Measurements from ENCODE around the gene INTS6L. TPM values are rescaled to one million over a fixed set of nuclear protein-coding genes. Genes with fewer than 3 reads are reported as not detected.

The INTS6L gene
- total and polyA plus RNA-seq, 2 of the 8 experiments (the other 6 are each of a cell fraction or from before 2014, with no cell fraction given), result 4.1 to 5.2 TPM

DNA sequence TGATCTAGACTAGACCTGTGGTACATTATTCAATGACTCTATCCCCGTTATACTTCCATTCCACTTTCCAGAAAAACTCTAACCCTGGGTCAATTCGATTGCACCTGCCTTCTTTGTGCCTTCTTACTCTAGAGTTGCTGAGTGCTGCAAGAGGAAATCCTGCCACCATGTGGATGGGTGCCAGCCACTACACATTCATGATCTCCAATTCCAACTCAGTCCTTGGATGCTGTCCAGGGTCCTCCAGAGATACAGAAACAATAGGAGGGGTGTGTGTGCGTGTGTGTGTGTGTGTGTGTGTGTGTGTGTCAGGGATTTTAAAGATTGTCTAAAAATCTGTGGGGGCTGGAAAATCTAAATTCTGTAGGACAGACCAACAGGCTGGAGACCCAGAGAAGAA, 42.9 kb upstream of the INTS6L start:
- no peak overlapping the region for H2BK15ac ChIP-seq (ENCODE audit: low read length)
- no peak overlapping the region for H2BK12ac ChIP-seq (ENCODE audit: low read depth, low read length)
- no peaks in the 10 kb centered on the region for H3K36me3 ChIP-seq (ENCODE audit: control insufficient read depth in 2 of 4, insufficient read depth in 4 of 4, low read length in 3 of 4)
- no peak overlapping the region for H2AK5ac ChIP-seq (ENCODE audit: low read depth, low read length)
- H2BK120ac ChIP-seq (replicated peaks; ENCODE audit: low read depth, low read length), result no peak overlapping the region
- H3K27me3 ChIP-seq (replicated peaks in 1 of 4; ENCODE audit: control insufficient read depth in 3 of 4, extremely low read depth in 1 of 4, insufficient read depth in 3 of 4, low read length in 3 of 4), result no peaks in the 10 kb centered on the region
- no peak overlapping the region for H3K27ac ChIP-seq (ENCODE audit: low read depth, low read length)
- no peak overlapping the region for H2BK5ac ChIP-seq (ENCODE audit: low read depth, low read length)
- no peaks in the 10 kb centered on the region for H4K20me1 ChIP-seq (replicated peaks in 1 of 2; ENCODE audit: control insufficient read depth in 1 of 2, insufficient read depth in 2 of 2, low read length in 2 of 2)
- H2BK20ac ChIP-seq (ENCODE audit: low read length), result no peak overlapping the region
- no peak overlapping the region for H4K5ac ChIP-seq (ENCODE audit: insufficient read length, low read depth, low read length)
- no peak overlapping the region for H3K4ac ChIP-seq (replicated peaks; ENCODE audit: insufficient read length, low read depth, low read length)
- TF ChIP-seq RXRA (IDR thresholded peaks at IDR 0.05; ENCODE audit: insufficient read depth, low read depth, low read length), result no peak
- TF ChIP-seq, protein P1, sequence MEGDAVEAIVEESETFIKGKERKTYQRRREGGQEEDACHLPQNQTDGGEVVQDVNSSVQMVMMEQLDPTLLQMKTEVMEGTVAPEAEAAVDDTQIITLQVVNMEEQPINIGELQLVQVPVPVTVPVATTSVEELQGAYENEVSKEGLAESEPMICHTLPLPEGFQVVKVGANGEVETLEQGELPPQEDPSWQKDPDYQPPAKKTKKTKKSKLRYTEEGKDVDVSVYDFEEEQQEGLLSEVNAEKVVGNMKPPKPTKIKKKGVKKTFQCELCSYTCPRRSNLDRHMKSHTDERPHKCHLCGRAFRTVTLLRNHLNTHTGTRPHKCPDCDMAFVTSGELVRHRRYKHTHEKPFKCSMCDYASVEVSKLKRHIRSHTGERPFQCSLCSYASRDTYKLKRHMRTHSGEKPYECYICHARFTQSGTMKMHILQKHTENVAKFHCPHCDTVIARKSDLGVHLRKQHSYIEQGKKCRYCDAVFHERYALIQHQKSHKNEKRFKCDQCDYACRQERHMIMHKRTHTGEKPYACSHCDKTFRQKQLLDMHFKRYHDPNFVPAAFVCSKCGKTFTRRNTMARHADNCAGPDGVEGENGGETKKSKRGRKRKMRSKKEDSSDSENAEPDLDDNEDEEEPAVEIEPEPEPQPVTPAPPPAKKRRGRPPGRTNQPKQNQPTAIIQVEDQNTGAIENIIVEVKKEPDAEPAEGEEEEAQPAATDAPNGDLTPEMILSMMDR (IDR thresholded peaks at IDR 0.05; ENCODE audit: control extremely low read depth in 1 of 3, insufficient read depth in 1 of 3, low read depth in 1 of 3, low read length in 3 of 3), result peak; percentile 57 to 70 (median 67)
- TF ChIP-seq RAD21 (IDR thresholded peaks at IDR 0.05 in 1 of 2, conservative IDR thresholded peaks at IDR 0.05 in 1 of 2; ENCODE audit: low read depth in 2 of 2, low read length in 2 of 2), result peak; percentile 82 to 85
- no peaks in the 10 kb centered on the region for H3K4me1 ChIP-seq (replicated peaks in 1 of 4; ENCODE audit: control insufficient read depth in 3 of 4, insufficient read depth in 4 of 4, low read length in 3 of 4)
- no peaks in the 10 kb centered on the region for H3K79me2 ChIP-seq (ENCODE audit: control insufficient read depth in 1 of 2, insufficient read depth in 2 of 2, low read length in 2 of 2)
- H3K9ac ChIP-seq (replicated peaks in 1 of 4; ENCODE audit: extremely low read depth in 1 of 4, low read depth in 3 of 4, low read length in 3 of 4), result no peak overlapping the region
- H3K23ac ChIP-seq (ENCODE audit: insufficient read length), result no peak overlapping the region
- no peaks in the 10 kb centered on the region for H3K79me1 ChIP-seq (ENCODE audit: low read depth, low read length)
- 41% methylated on average over 3 of the region's 3 CpGs; no CpG with 5 or more reads in 1 of the 2 experiments for WGBS, 2 experiments (ENCODE audit: extremely low coverage in 1 of 2, insufficient coverage in 1 of 2, insufficient read length in 1 of 2, insufficient replicate concordance in 2 of 2, low coverage in 1 of 2, low lambda C conversion rate in 2 of 2, missing lambda C conversion rate in 1 of 2)
- H4K91ac ChIP-seq (replicated peaks; ENCODE audit: insufficient read length, low read length), result no peak overlapping the region
- no peak overlapping the region for H3K14ac ChIP-seq (ENCODE audit: insufficient read length)
- FAIRE-seq (peak; percentile 97), DNase-seq (ENCODE audit: low read depth in 1 of 2, low spot score in 2 of 2) (peak in 1 of 2 experiments; percentile 29)
- no peak overlapping the region for H4K8ac ChIP-seq (ENCODE audit: extremely low read depth, insufficient read depth, low read length)
- no peak overlapping the region for H3K4me3 ChIP-seq (ENCODE audit: extremely low read depth in 1 of 4, insufficient read depth in 2 of 4, low read depth in 3 of 4, low read length in 4 of 4)
- H3K23me2 ChIP-seq (ENCODE audit: low read depth, low read length), result no peaks in the 10 kb centered on the region
- CTCF ChIA-PET (ENCODE audit: partially characterized antibody), result no interaction called here
- POLR2A ChIA-PET (ENCODE audit: partially characterized antibody), result no interaction called here
- H2AFZ ChIP-seq (ENCODE audit: low read length), result no peak overlapping the region
- H3K9me3 ChIP-seq (ENCODE audit: insufficient read depth in 2 of 2, low read depth in 1 of 2, low read length in 1 of 2), result no peaks in the 10 kb centered on the region
- H3K4me2 ChIP-seq (ENCODE audit: insufficient read depth in 1 of 2, low read depth in 2 of 2, low read length in 2 of 2), result no peak overlapping the region
- no peak overlapping the region for H3K18ac ChIP-seq (ENCODE audit: extremely low read depth, low read length)
- H3K56ac ChIP-seq (replicated peaks; ENCODE audit: insufficient read length, low read depth, low read length), result no peak overlapping the region
